Epidermal melanocyte (primary cell): Measurements from ENCODE around the gene C17orf50.
"Not testable (repeated sequence)": the region's sequence is repeated elsewhere in the genome, so short reads cannot be mapped to it uniquely, and the experiment has no call there.

Experiments
- DNase-seq: peaks from one replicate; pipeline ENCODE4 v3.0.0; 2011; ENCODE audit warnings: low spot score; ENCODE audit not compliant: insufficient read length

The C17orf50 gene

DNA sequence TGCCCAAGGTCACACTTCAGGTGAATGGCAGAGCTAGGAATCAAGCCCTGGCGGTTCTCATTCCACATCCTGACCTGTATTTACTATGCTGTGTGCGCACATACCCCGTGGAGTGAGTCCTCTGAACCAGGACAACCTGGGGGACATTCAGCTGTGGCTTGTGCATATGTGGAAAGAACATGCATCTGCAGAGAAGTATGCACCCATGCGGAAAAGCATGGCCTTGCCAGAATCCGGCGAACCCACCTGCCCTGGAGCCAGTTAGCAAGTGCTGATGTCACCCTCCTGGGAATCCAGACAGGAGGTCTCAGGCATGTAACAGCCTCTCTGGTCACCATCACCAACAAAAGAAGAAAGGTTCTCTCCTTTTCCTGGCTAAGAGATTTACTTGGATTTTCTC, 27.3 kb upstream of the C17orf50 start:
- DNase-seq = no peak

DNA sequence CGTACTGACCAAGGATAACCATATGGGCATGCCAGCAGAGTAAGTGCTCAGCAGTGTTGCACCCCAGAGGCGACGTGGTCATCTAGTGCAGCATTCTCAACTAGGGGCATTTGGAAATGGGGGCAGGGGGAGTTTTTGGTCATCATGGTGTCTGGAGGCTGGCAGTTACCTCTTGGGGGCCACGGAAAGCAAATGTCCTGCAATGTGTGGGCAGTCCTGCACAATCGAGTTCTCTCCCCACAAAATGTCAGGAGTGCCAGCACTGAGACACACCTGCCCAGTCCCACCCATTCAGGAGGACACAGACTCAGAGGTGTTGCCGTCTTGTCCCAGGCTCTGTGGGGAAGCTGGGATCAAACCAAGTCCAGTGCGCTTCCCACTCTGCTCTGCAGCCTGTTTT, 26.3 kb upstream of the C17orf50 start:
- no peak for DNase-seq

DNA sequence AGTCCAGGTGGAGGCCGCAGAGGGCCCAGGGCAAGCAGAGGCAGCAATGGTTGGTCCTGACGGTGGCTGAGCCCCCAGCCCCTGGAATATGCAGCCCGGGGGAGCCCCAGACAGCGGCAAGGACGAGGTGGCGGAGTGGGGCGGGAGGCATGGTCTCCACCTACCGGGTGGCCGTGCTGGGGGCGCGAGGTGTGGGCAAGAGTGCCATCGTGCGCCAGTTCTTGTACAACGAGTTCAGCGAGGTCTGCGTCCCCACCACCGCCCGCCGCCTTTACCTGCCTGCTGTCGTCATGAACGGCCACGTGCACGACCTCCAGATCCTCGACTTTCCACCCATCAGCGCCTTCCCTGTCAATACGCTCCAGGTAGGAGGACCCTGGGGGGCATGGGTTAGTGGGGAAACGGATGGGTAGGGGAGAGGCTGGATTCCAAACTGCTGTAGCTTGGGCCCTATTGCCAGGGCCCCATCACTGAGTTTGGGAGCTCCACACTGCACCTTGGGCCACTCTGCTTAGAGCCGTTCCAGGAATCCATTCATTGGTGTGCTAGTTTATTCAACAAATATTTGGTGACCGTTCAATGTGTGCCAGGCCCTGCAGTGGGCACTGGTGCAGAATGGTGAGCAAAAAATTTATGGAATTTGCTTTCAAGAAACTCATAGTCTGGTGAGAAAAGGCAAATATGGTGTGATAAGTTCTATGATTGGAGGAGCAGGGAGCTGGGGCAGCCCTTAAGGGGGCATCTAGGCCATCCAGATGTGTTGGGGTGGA, 25.5 kb upstream of the C17orf50 start:
- no peak for DNase-seq

DNA sequence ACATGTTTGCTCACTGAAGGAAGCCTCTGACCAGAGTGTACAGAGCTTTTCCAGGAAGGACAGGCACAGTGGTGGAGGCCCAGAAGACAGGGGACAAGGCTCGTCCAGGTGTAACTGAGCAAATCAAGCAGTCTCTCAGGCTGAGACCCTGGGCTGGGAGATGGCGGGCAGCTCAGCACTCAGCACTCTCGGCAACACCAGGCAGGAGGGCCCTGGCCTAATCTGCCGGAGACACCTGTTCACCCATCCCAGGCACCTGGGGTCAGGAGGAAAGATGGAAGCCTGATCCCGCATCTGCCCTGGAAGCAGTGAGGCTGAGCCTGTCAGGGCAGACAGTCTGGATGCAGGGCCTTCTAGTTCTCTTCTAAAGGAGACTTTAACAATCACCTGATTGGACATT, 24.5 kb upstream of the C17orf50 start:
- DNase-seq = no peak

DNA sequence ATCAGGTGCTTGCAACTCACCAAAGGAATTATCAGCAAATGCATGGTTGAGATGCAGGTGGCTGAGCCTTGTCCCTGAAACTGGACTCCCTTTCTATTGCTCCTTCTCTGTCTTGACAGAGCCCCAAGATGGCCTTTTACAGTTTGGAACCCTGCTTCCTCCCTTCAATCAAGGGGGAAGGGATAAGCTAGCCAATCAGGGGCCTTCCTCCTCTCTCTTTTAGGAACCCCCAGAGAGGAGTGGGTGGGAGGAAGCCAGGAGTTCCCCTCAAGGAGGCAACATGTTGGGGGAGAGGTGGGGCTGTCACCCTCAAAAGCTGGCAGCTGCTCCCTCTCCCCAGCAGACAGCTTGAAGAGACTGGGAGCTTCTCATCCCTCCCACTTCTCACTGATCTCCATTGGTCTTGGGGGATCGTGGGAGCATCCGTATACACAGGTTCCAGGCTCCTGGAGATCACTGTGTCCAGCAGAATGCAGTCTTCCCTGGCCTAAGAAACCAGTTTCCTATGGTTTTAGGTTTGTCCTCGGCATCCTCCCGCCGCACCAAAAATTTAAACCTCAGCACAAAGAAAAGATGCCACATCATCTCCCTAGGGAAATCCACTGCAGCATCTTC, 22.1 kb upstream of the C17orf50 start:
- DNase-seq = no peak

DNA sequence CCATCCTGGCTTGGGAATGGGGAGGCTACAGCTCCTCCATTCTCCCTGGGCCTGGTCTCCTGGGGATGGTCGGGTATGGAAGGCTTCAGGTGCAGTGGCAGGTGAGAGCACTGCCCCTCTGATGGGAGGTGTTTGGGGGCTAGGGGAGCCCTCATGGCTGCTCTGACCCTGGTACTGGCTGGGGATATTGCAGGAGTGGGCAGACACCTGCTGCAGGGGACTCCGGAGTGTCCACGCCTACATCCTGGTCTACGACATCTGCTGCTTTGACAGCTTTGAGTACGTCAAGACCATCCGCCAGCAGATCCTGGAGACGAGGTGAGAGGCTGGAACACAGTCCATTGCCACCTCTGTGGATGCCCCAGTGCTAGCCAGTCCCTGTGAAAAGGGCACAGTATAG, 20.5 kb upstream of the C17orf50 start:
- DNase-seq = no peak

DNA sequence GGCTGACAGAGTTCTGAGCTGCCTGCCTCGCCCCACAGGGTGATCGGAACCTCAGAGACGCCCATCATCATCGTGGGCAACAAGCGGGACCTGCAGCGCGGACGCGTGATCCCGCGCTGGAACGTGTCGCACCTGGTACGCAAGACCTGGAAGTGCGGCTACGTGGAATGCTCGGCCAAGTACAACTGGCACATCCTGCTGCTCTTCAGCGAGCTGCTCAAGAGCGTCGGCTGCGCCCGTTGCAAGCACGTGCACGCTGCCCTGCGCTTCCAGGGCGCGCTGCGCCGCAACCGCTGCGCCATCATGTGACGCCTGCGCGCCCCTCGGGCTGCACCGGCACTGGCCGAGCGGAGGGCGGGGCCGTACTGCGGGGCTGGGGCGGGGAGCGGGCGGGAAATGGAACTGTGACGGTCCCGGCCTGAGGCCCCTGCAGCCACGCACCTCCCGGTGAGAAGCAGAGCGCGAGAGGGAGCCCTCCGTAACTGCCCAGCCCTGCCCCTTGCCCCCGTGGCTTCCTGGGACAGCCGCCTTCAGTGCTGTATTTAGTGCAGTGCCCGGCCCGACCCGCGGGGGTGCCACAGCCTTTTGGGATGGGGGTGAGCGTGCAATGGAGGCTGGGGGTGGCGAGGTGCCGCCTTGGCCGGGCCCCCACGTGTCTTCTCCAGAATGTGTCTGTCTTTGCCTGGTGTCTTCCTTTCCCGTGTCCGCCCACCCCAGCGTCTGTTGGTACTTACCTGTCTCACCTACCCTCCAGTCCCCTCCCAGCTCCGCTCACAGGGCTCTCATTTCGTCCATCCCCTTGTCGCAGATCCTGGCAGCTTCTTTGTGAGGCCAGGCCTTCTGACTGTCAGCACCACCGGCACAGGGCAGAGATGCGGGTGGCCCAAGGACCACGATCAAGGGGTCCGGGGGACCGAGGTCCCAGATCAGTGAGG, 19.4 kb upstream of the C17orf50 start:
- no peak for DNase-seq

DNA sequence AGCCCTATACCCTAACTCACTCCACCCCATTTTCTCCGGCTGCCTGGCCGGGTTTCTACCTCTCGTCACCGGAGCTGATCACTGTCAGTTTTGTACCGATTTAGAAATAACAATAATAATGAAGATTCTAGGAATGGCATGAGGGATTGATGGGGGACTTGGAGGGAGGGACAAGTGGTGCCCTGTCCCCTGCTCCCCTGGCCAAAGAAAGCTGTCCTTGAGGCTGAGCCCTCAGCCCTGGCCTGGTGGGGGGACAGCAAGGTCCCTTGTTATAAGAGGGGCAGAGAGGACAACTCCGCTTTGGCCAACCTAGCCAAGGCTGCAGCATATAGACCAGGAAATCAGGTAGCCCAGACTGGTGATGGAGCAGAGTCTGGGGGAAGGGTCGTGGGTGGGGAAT, 18.2 kb upstream of the C17orf50 start:
- DNase-seq = no peak

DNA sequence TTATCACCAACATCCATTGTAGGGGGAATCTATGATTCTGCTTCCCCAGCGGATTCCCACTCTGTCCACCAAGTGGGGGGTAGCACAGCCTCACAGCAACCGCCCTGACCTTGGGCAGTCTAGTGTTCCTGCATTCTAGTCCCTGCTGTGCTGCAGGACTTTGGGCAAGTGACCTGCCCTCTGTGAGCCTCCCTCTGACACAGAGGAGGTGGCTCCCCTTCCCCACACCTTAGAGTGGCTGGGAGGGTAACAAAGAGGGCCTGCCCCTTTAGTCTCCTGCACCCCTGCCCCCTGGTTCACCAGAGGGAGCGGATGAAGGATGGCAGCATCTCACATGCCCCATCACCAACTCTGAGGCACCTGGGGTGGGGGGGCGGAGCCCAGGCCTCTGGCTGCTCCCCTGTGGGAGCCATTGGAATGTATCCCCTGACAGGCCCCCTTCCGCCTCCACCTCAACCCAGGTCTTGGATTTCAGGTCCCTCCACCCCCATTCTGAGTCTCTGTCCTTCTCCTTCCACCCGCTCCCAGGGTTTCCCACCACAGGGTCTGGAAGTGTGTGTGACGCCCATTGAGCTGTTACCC, 17.7 kb upstream of the C17orf50 start:
- DNase-seq = peak; percentile 4

DNA sequence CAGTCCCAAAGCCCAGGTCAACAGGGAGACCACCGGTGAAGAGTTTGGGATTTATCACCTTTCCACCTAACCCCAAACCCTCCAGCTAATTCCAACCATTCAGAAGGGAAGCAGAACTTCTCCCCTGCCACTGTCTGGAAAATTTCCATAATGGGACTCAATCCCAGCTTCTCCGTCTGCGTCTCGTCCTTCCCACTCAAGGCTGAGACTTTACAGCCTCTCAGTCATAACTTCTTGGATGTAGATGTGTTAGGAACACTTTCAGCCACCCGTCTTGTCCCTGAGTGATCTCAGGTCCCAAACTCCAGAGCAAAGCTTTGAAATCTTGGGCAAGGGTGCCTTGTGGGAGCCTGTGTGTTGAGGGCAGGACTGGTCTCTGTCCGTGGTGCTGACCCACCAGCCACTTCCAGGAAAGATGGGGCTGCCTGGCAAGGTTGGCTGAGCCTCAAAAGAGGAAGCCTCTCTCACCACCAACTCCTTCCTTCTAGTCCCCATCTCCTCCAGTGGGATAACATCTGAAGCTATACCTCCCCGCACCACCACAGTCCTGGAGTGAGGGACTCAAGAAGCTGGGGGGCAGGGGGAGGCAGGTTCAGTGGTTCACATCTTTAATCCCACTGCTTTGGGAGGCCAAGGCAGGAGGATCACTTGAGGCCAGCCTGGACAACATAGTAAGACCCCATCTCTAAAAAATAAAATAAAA, 16.9 kb upstream of the C17orf50 start:
- peak; percentile 32 for DNase-seq

DNA sequence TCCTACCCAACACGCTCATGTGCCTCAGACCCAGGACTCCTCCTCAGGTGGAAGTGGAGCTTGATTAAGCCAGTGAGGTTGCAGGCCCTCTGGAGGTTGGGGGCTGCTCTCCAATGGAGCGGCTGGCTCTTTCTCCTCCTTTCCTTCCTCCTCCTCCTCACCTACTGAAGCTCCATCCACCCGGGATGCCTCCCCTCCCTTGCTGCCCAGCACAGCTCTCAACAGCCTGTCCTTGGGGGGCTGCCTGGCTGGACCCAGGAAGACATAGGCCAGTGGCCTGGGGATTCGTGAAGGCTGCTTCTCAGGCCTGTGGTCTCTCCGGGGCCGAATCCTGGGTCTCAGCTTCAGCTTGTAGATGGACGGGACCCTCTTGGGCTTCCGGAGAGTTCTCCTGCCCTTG, 15.9 kb upstream of the C17orf50 start:
- DNase-seq = no peak

DNA sequence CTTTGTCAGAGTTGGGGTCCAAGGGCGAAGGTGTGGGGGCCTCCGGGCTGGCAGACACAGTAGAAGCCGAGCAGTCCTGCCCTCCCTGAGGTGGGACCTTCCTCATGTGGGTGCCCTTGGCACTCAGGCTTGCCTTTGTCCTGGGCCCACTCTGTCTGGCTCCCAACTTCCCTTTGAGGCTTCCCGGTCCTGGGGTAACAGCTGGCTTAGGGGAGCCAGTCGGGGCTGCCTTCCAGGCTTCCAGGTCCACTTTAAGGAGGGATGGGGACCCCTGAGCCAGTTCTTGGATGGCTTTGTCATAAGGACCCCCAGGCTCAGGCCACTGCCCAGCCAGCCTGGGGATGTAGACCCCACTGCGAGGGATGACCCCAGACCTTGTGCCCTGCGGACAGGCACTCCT, 15.4 kb upstream of the C17orf50 start:
- no peak for DNase-seq

DNA sequence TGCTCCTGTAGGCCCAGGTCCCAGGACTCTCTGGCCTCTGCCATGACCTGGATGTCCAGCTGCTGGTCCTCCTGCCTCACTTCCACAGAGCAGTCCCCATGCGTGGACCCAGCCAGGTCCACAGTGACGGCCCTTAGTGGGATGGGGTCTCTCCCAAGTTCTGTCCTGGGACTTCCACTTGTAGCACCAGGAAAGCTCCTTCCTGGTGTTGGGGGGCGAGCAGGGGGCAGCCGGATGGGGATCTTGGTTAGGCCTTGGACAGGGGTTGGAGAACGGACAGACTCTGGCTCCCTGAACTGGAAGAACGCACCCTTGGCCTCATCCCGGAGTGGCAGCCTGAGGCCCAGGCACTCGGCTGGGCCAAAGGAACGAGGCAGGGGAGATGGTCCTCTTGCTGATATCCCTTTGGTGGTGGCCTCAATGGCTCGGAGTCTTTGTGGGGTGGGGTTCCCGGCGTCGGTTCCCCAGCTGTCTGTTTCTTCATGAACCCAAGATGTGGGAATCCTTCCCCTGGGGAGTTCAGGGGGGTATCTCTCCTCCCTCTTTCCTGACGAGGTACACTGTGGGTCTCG, 14.9 kb upstream of the C17orf50 start:
- no peak for DNase-seq

DNA sequence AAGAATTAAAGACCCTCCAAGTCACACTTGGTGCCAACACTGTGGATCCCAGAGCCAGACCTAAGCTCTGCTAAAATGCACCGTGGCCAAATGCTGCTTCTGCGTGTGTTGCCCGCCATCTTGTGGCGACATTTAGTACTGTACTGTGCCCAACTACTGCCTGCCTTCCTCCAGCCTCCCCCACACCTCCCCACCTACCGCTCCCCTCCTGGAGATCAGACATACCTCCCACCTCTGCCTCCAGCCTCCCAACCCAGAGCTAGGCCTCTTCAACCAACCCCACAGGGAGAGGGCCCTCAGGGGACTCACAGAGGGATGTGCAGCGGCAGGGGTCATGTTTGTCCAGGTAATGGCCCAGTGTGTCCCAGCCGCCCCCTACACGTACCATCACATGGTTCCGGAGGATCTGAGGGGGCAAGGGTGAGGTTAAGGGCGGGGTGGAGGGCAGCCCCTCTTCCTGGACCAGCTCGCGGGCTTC, 13.1 kb upstream of the C17orf50 start:
- peak; percentile 85 for DNase-seq

DNA sequence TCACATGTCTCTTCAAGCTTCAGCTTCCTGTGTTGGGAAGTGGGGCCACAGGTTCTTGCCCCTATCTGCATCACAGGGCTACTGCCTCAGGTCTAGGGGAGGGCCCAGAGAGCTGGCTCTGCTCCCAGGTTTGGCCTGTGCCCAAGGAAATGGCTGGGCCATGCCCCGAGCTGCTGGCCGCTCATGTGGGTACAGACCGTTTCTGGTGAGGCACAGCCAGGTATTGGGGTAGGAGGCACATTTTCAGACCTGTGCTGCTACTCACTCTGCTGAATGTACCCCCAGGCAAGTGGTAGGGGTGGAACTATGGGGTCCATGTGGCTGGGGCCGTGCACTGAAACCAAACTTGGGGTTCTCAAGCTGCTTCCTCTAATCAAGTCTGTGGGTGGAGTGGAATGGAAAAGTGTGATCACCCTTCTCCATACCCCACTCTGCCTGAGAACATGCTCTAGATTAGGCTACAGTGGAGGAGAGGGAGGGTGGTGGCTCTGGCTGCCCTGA, 12.3 kb upstream of the C17orf50 start:
- no peak for DNase-seq

DNA sequence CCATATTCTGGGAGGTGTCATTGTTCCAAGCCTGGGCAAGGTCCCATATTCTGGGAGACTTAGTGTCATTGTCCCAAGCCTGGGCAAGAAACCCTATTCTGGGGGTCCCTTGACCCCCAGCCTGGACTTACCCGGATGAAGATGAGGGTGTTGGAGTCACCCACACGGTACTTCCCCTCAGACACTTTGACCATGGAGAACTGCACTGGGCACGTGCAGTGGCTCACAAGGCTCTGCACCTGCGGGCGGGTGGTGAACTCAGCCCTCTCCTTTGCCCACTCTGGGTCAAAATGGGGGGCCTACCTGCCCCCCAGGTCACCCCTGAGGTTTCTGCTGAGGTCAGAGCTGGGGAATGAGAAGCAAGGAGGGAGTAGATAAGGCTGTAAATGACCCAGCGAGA, 11.7 kb upstream of the C17orf50 start:
- DNase-seq = no peak

DNA sequence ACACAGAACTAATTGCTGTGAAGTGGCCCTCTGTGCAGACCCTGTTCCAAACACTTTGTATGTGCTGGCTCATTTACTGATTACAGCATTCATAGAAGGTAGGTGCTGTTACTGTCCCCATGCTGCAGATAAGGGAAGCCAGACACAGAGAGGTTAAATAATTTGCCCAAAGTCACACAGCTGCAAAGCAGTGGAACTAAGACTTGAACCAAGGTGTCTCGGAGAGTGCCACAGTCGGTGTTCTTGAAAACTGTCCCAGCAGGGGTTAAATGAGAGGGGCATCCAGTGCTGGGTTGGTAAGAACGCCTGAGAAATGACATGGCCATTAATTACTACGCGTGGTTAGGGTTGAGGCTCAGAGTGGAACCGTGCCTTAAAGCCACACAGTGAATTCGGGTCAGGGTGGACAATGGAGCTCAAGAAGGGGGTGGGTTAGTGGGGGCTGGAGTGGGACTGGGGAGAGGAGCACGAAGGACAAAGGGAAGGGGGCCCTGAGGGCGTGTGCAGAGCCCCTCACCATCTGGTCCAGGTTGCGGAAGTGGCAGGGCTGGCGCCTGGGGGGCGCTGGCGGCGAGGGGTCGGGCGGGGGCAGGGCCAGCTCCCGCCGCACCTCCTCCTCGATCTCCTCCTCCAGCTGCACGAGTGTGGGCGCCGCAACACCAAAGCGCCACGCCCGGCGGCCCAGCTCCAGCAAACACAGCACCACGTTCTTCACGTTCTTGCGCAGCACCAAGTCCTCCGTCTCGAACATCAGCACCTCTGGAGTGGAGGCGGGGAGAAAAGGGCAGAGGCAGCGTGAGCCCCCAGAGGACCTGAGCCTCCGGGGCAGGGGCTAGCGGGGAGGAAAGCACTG, 10.9 kb upstream of the C17orf50 start:
- no peak for DNase-seq

DNA sequence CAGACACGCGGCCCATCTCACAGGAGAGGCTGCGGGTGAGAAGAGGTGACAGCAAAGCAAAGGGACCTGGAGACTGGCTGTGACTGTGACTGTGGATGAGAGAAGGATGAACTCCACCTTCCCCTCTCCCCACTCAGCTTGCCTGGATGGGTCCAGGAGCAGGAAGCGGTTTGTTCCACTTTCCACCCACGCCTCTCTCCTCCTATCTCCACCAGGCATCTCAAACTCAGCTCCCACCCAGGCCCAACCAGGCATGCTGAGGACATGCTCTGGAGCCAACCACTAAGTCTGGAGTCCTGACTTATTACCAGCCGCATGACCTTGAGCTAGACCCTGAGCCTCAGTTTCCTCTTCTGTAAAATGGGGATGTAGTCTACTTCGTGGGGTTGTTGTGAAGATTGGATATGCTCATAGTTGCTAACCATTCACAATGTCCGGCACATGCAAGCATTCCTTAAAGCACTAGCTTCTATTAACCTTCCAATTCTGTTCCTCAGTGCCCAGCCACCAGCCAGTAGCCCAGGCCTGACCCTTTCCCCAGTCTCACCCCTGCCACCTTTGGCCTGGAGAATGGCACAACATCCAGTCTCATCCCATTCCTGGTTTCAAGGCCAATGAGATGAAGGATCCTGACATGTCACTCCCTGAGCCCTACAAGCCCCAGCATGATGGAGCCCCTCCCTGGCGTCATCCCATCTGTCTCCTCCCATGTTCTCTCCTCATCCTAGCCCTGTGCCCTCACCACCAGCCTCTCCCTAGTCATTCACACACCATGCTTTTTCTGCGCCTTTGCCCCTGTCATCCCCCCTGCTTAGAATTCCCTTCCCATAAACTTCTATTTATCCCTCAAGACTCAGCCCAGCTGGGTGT, 9.9 kb upstream of the C17orf50 start:
- no peak for DNase-seq

DNA sequence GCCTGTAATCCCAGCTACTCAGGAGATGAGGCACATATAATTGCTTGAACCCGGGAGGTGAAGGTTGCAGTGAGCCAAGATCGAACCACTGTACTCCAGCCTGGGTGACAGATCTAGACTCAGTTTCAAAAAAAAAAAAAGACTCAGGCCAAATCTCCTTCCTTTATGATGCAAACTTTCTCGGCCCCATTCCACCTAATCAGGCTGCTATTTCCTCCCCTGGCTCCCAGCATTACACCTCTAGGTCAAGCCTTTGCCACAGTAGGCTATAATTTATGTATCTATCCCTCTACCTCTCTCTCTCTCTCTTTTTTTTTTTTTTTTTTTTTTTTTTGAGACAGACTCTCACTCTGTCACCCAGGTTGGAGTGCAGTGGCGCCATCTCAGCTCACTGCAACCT, 9.1 kb upstream of the C17orf50 start:
- DNase-seq = not testable (repeated sequence)
